ENCODE data around the gene FSTL5. TPM values are rescaled to one million over a fixed set of nuclear protein-coding genes. Genes with fewer than 3 reads are reported as not detected.

The FSTL5 gene
- total and polyA plus RNA-seq, 5 experiments from 2014 or later = not detected

- H3K36me3 Mint-ChIP-seq = no peaks in the 10 kb centered on the region
- H3K27me3 Mint-ChIP-seq = no peaks in the 10 kb centered on the region
- H3K27ac Mint-ChIP-seq = no peak overlapping the region
- ATAC-seq (no peak), DNase-seq (no peak)
- H3K4me1 Mint-ChIP-seq = no peaks in the 10 kb centered on the region
- H3K4me3 Mint-ChIP-seq = no peak overlapping the region
- POLR2A ChIA-PET = no interaction called here
- peaks cover 0 to 8% (median 4%) of the 10 kb centered on the region in 9 donors for H3K9me3 Mint-ChIP-seq
Observed at GRCh38 chr4:161457906-161458305, 705.9 kb downstream of the FSTL5 start.

GRCh38 chr4:161457311-161457710, 706.5 kb downstream of the FSTL5 start:
- Mint-ChIP-seq H3K36me3 (no peaks in the 10 kb centered on the region), H3K4me3 (no peak overlapping the region), H3K27me3 (no peaks in the 10 kb centered on the region), H3K9me3 (peaks cover 0 to 8% (median 3%) of the 10 kb centered on the region in 9 donors), H3K27ac (no peak overlapping the region), H3K4me1 (no peaks in the 10 kb centered on the region)
- POLR2A ChIA-PET = no interaction called here
- DNase-seq (no peak), ATAC-seq (no peak)

- POLR2A ChIA-PET = no interaction called here
- no peaks in the 10 kb centered on the region for H3K36me3 Mint-ChIP-seq
Observed at GRCh38 chr4:161454860-161455259, 708.9 kb downstream of the FSTL5 start.

GRCh38 chr4:161448550-161449180, 715.1 kb downstream of the FSTL5 start:
- ATAC-seq (no peak), DNase-seq (no peak)
- peaks cover 0 to 19% (median 1%) of the 10 kb centered on the region in 9 donors for H3K9me3 Mint-ChIP-seq
- POLR2A ChIA-PET = no interaction called here
- no peaks in the 10 kb centered on the region for H3K36me3 Mint-ChIP-seq
- H3K27ac Mint-ChIP-seq = no peak overlapping the region
- no peaks in the 10 kb centered on the region for H3K27me3 Mint-ChIP-seq
- H3K4me1 Mint-ChIP-seq = no peaks in the 10 kb centered on the region
- no peak overlapping the region for H3K4me3 Mint-ChIP-seq

More at GRCh38 chr4:161454860-161455259, 708.9 kb downstream of the FSTL5 start:
- H3K4me3 Mint-ChIP-seq = no peak overlapping the region
- no peak for DNase-seq
- H3K4me1 Mint-ChIP-seq = no peaks in the 10 kb centered on the region
- H3K27me3 Mint-ChIP-seq = no peaks in the 10 kb centered on the region
- no peak overlapping the region for H3K27ac Mint-ChIP-seq
- peaks cover 0 to 6% (median 0%) of the 10 kb centered on the region in 9 donors for H3K9me3 Mint-ChIP-seq
- ATAC-seq = no peak

- Mint-ChIP-seq H3K36me3 (no peaks in the 10 kb centered on the region), H3K27me3 (no peaks in the 10 kb centered on the region), H3K9me3 (peaks cover 0 to 27% (median 5%) of the 10 kb centered on the region in 9 donors), H3K27ac (no peak overlapping the region), H3K4me1 (no peaks in the 10 kb centered on the region), H3K4me3 (no peak overlapping the region)
- ATAC-seq (no peak), DNase-seq (no peak)
- POLR2A ChIA-PET = no interaction called here
Observed at GRCh38 chr4:161444626-161445025, 719.2 kb downstream of the FSTL5 start.

- H3K27ac Mint-ChIP-seq = no peak overlapping the region
- ATAC-seq (no peak), DNase-seq (no peak)
- no peak overlapping the region for H3K4me3 Mint-ChIP-seq
- H3K36me3 Mint-ChIP-seq = no peaks in the 10 kb centered on the region
- H3K4me1 Mint-ChIP-seq = no peaks in the 10 kb centered on the region
- H3K27me3 Mint-ChIP-seq = no peaks in the 10 kb centered on the region
- H3K9me3 Mint-ChIP-seq = peaks cover 0 to 25% (median 5%) of the 10 kb centered on the region in 9 donors
- POLR2A ChIA-PET = no interaction called here
Observed at GRCh38 chr4:161442921-161443320, 720.9 kb downstream of the FSTL5 start.

GRCh38 chr4:161438096-161438495, 725.7 kb downstream of the FSTL5 start:
- Mint-ChIP-seq H3K4me3 (no peak overlapping the region), H3K9me3 (peaks cover 2 to 22% (median 12%) of the 10 kb centered on the region in 9 donors), H3K36me3 (no peaks in the 10 kb centered on the region), H3K4me1 (no peaks in the 10 kb centered on the region), H3K27ac (no peak overlapping the region), H3K27me3 (no peaks in the 10 kb centered on the region)
- ATAC-seq = no peak
- POLR2A ChIA-PET = no interaction called here
- no peak for DNase-seq

- no peaks in the 10 kb centered on the region for H3K4me1 Mint-ChIP-seq
- DNase-seq = no peak
- no peaks in the 10 kb centered on the region for H3K27me3 Mint-ChIP-seq
- peaks cover 2 to 19% (median 8%) of the 10 kb centered on the region in 9 donors for H3K9me3 Mint-ChIP-seq
- POLR2A ChIA-PET = no interaction called here
- ATAC-seq = no peak
- no peaks in the 10 kb centered on the region for H3K36me3 Mint-ChIP-seq
- no peak overlapping the region for H3K4me3 Mint-ChIP-seq
- H3K27ac Mint-ChIP-seq = no peak overlapping the region
Observed at GRCh38 chr4:161428180-161428965, 735.4 kb downstream of the FSTL5 start.

GRCh38 chr4:161419822-161420221, 744.0 kb downstream of the FSTL5 start:
- no peaks in the 10 kb centered on the region for H3K27me3 Mint-ChIP-seq
- peaks cover 0 to 7% (median 0%) of the 10 kb centered on the region in 9 donors for H3K9me3 Mint-ChIP-seq
- DNase-seq = no peak
- no peaks in the 10 kb centered on the region for H3K36me3 Mint-ChIP-seq
- no peaks in the 10 kb centered on the region for H3K4me1 Mint-ChIP-seq
- ATAC-seq = no peak
- POLR2A ChIA-PET = no interaction called here
- no peak overlapping the region for H3K27ac Mint-ChIP-seq
- no peak overlapping the region for H3K4me3 Mint-ChIP-seq

- ATAC-seq (no peak), DNase-seq (no peak)
- Mint-ChIP-seq H3K27ac (no peak overlapping the region), H3K4me3 (no peak overlapping the region), H3K27me3 (no peaks in the 10 kb centered on the region), H3K36me3 (no peaks in the 10 kb centered on the region), H3K9me3 (peaks cover 2 to 21% (median 12%) of the 10 kb centered on the region in 9 donors), H3K4me1 (no peaks in the 10 kb centered on the region)
- POLR2A ChIA-PET = no interaction called here
Observed at GRCh38 chr4:161411901-161412300, 751.9 kb downstream of the FSTL5 start.

- ATAC-seq (no peak), DNase-seq (no peak)
- H3K4me3 Mint-ChIP-seq = no peak overlapping the region
- no peaks in the 10 kb centered on the region for H3K4me1 Mint-ChIP-seq
- peaks cover 0 to 26% (median 8%) of the 10 kb centered on the region in 9 donors for H3K9me3 Mint-ChIP-seq
- POLR2A ChIA-PET = no interaction called here
- H3K36me3 Mint-ChIP-seq = no peaks in the 10 kb centered on the region
- H3K27me3 Mint-ChIP-seq = no peaks in the 10 kb centered on the region
- H3K27ac Mint-ChIP-seq = no peak overlapping the region
Observed at GRCh38 chr4:161404346-161405110, 759.3 kb downstream of the FSTL5 start.

- H3K4me3 Mint-ChIP-seq = no peak overlapping the region
- no peak overlapping the region for H3K27ac Mint-ChIP-seq
- H3K4me1 Mint-ChIP-seq = no peaks in the 10 kb centered on the region
- no peak for ATAC-seq
- H3K27me3 Mint-ChIP-seq = no peaks in the 10 kb centered on the region
- H3K36me3 Mint-ChIP-seq = no peaks in the 10 kb centered on the region
- POLR2A ChIA-PET = no interaction called here
- peaks cover 0 to 26% (median 8%) of the 10 kb centered on the region in 9 donors for H3K9me3 Mint-ChIP-seq
- no peak for DNase-seq
Observed at GRCh38 chr4:161403781-161404180, 760.0 kb downstream of the FSTL5 start.

- no peaks in the 10 kb centered on the region for H3K36me3 Mint-ChIP-seq
Observed at GRCh38 chr4:161393602-161394001, 770.2 kb downstream of the FSTL5 start.

More at GRCh38 chr4:161393602-161394001, 770.2 kb downstream of the FSTL5 start:
- ATAC-seq (no peak), DNase-seq (no peak)
- H3K27ac Mint-ChIP-seq = no peak overlapping the region
- H3K4me1 Mint-ChIP-seq = no peaks in the 10 kb centered on the region
- no peaks in the 10 kb centered on the region for H3K27me3 Mint-ChIP-seq
- peaks cover 0 to 6% (median 2%) of the 10 kb centered on the region in 9 donors for H3K9me3 Mint-ChIP-seq
- POLR2A ChIA-PET = no interaction called here
- no peak overlapping the region for H3K4me3 Mint-ChIP-seq
